ENCODE data around the gene DIDO1.

GRCh38 chr20:62943396-62943795 lies 17.1 kb upstream of the DIDO1 start:
- TF ChIP-seq CTCF (IDR thresholded peaks at IDR 0.05) (no peak), POLR2A (IDR thresholded peaks at IDR 0.05) (no peak)
